IMR-90 (cell line): ENCODE data around the gene WNT11. TPM values are rescaled to one million over a fixed set of nuclear protein-coding genes. Genes with fewer than 3 reads are reported as not detected.

Experiments
- ATAC-seq: fragments of 200-7000 bp; cut with Tn5 transposase; 2 replicates; pipeline ENCODE4 v1.9.1; 2020; ENCODE audit warnings: low read depth, mild to moderate bottlenecking, moderate library complexity
- BruUV-seq: library from RNA; stranded (reverse); fragments of 400-500 nt; replicated peaks from 2 replicates; lab custom pipeline; 2021; lab: Mats Ljungman, UMichigan
- CTCF ChIA-PET: fragments of 300-600 bp; formaldehyde crosslinking; extraction: SDS; loops from one replicate; lab custom pipeline; 2021; ENCODE audit warnings: antibody characterized with exemption; lab: Yijun Ruan, JAX
- POLR2A ChIA-PET: fragments of 300-600 bp; sonication (Branson Sonifier 250); formaldehyde crosslinking; loops from one replicate; lab custom pipeline; 2022; ENCODE audit warnings: antibody characterized with exemption; ENCODE audit not compliant: unreplicated experiment; lab: Charles Lee
- DNase-seq: peaks from one replicate; pipeline ENCODE4 v3.0.0; 2013
- H2AFZ ChIP-seq: replicated peaks from 2 replicates; pipeline ENCODE3; 2013; ENCODE audit warnings: low read length, mild to moderate bottlenecking; ENCODE audit not compliant: poor library complexity
- H2AK5ac ChIP-seq: 2 replicates; pipeline ENCODE4 v1.6.1; 2013; ENCODE audit warnings: low read depth, low read length, inconsistent platforms
- H2AK9ac ChIP-seq: replicated peaks from 2 replicates; pipeline ENCODE3; 2013; ENCODE audit warnings: mild to moderate bottlenecking, low read depth, low read length, moderate library complexity; ENCODE audit not compliant: poor library complexity
- H2BK120ac ChIP-seq: 2 replicates; pipeline ENCODE4 v1.6.1; 2013; ENCODE audit warnings: low read depth, low read length, inconsistent platforms
- H2BK15ac ChIP-seq: 3 replicates; pipeline ENCODE4 v1.6.1; 2013; ENCODE audit warnings: low read depth, low read length, inconsistent platforms
- H2BK20ac ChIP-seq: 2 replicates; pipeline ENCODE4 v1.6.1; 2013; ENCODE audit warnings: low read depth, mild to moderate bottlenecking, inconsistent platforms, low read length, moderate library complexity
- H2BK5ac ChIP-seq: 2 replicates; pipeline ENCODE4 v1.6.1; 2013; ENCODE audit warnings: mild to moderate bottlenecking, low read depth, low read length, inconsistent platforms; ENCODE audit not compliant: poor library complexity, severe bottlenecking
- H3K14ac ChIP-seq: replicated peaks from 2 replicates; pipeline ENCODE4 v1.6.1; 2013; ENCODE audit warnings: low read depth, low read length, inconsistent platforms
- H3K18ac ChIP-seq: 2 replicates; pipeline ENCODE4 v1.6.1; 2013; ENCODE audit warnings: low read depth, low read length, control low read depth
- H3K23ac ChIP-seq: 2 replicates; pipeline ENCODE4 v1.6.1; 2013; ENCODE audit warnings: low read depth, low read length, inconsistent platforms
- H3K27ac ChIP-seq: 2 replicates; pipeline ENCODE4 v1.5.1; 2013; ENCODE audit warnings: mild to moderate bottlenecking, control low read depth, low read length; ENCODE audit not compliant: insufficient read depth
- H3K27me3 ChIP-seq: 2 replicates; pipeline ENCODE4 v1.6.1; 2013; ENCODE audit warnings: low read length; ENCODE audit not compliant: control insufficient read depth, insufficient read depth
- H3K36me3 ChIP-seq: 2 replicates; pipeline ENCODE4 v1.6.1; 2013; ENCODE audit warnings: low read length, mixed read lengths; ENCODE audit not compliant: control insufficient read depth, insufficient read depth
- H3K4ac ChIP-seq: 2 replicates; pipeline ENCODE4 v1.6.1; 2013; ENCODE audit warnings: low read depth, low read length, inconsistent platforms
- H3K4me1 ChIP-seq: 2 replicates; pipeline ENCODE4 v1.6.1; 2013; ENCODE audit warnings: low read length, mixed read lengths; ENCODE audit not compliant: control insufficient read depth, insufficient read depth
- H3K4me2 ChIP-seq: 2 replicates; pipeline ENCODE4 v1.6.1; 2013; ENCODE audit warnings: low read depth, mild to moderate bottlenecking, control low read depth, low read length, moderate library complexity
- H3K4me3 ChIP-seq: 2 replicates; pipeline ENCODE4 v1.5.1; 2013; ENCODE audit warnings: low read depth, mild to moderate bottlenecking, control low read depth, low read length, moderate library complexity; ENCODE audit not compliant: insufficient read depth
- H3K56ac ChIP-seq: 2 replicates; pipeline ENCODE4 v1.6.1; 2013; ENCODE audit warnings: low read length, inconsistent platforms; ENCODE audit not compliant: insufficient read depth; ENCODE audit errors: extremely low read depth
- H3K79me1 ChIP-seq, 2 experiments: 2 replicates each; pipeline ENCODE4 v1.6.1; 2013; ENCODE audit warnings: low read length in 2 of 2, inconsistent platforms in 1 of 2, low read depth in 1 of 2
- H3K9ac ChIP-seq: 2 replicates; pipeline ENCODE4 v1.6.1; 2013; ENCODE audit warnings: low read depth, low read length, control low read depth
- H3K9me1 ChIP-seq: 2 replicates; pipeline ENCODE4 v1.6.1; 2013; ENCODE audit warnings: low read length, inconsistent platforms; ENCODE audit not compliant: insufficient read depth
- H3K9me3 ChIP-seq: 2 replicates; pipeline ENCODE4 v1.6.1; 2013; ENCODE audit warnings: low read length; ENCODE audit not compliant: control insufficient read depth, insufficient read depth
- H4K20me1 ChIP-seq: 2 replicates; pipeline ENCODE4 v1.6.1; 2013; ENCODE audit warnings: low read length, inconsistent platforms; ENCODE audit not compliant: insufficient read depth
- H4K5ac ChIP-seq: 2 replicates; pipeline ENCODE4 v1.6.1; 2013; ENCODE audit warnings: mild to moderate bottlenecking, low read depth, low read length, control low read depth
- H4K8ac ChIP-seq, 2 experiments: 2 replicates each; pipeline ENCODE4 v1.6.1; 2013; ENCODE audit warnings: low read depth in 2 of 2, low read length in 2 of 2, control low read depth in 1 of 2, inconsistent platforms in 1 of 2
- H4K91ac ChIP-seq: 2 replicates; pipeline ENCODE4 v1.6.1; 2013; ENCODE audit warnings: low read depth, low read length, inconsistent platforms; ENCODE audit not compliant: insufficient read depth
- CHD1 ChIP-seq: IDR thresholded peaks from 2 replicates; pipeline ENCODE4 v1.6.1; 2012; ENCODE audit warnings: low read depth, low read length, improper control_type of control experiment
- FOS ChIP-seq: fragments of 150-350 bp; IDR thresholded peaks from 2 replicates; pipeline ENCODE4 v1.6.1; 2016; ENCODE audit warnings: low read depth, low read length
- MAZ ChIP-seq: IDR thresholded peaks from 2 replicates; pipeline ENCODE4 v1.6.1; 2012; ENCODE audit warnings: low read depth, mild to moderate bottlenecking, low read length, improper control_type of control experiment, moderate library complexity, borderline replicate concordance
- MXI1 ChIP-seq: IDR thresholded peaks from 2 replicates; pipeline ENCODE4 v1.6.1; 2012; ENCODE audit warnings: low read depth, mild to moderate bottlenecking, low read length, moderate library complexity, borderline replicate concordance
- POLR2A ChIP-seq: IDR thresholded peaks from 2 replicates; pipeline ENCODE4 v1.6.1; 2012; ENCODE audit warnings: mild to moderate bottlenecking, low read depth, low read length
- RAD21 ChIP-seq: IDR thresholded peaks from 2 replicates; pipeline ENCODE4 v1.6.1; 2012; ENCODE audit warnings: low read length, improper control_type of control experiment
- WGBS, 2 experiments: methylation state at CpG; one replicate each; pipeline versions ENCODE4 v1.1.5 to v1.1.7; 2013; ENCODE audit warnings: missing lambda C conversion rate in 2 of 2; ENCODE audit not compliant: insufficient read length in 1 of 2; ENCODE audit errors: extremely low coverage in 2 of 2; 5-methylcytosine and 5-hydroxymethylcytosine counted together
- dilution Hi-C: fragments of 300-500 bp; cut with HindIII; formaldehyde crosslinking; loops from one replicate; pipeline ENCODE4 v1.14.3; 2018; ENCODE audit warnings: low sequenced_read_pairs; ENCODE audit not compliant: unreplicated experiment
- in situ Hi-C: fragments of 300-500 bp; cut with MboI; formaldehyde crosslinking; loops from 3 replicates; pipeline ENCODE4 v1.14.3; 2019; ENCODE audit warnings: low sequenced_read_pairs, inconsistent platforms, mixed read lengths
- intact Hi-C: fragments of 100-400 bp; cut with micrococcal nuclease; formaldehyde crosslinking; loops from 2 replicates; pipeline ENCODE4 v1.10.0; 2022
- polyA plus RNA-seq, 3 experiments: library from polyadenylated mRNA; depleted of rRNA; stranded (reverse); fragments of >200 nt; gene quantifications; 2 replicates each; pipeline ENCODE4 v1.2.3, GENCODE V29; 2012; ENCODE audit warnings: low replicate concordance in 1 of 3
- total RNA-seq: library from RNA; depleted of rRNA; stranded (reverse); fragments of >200 nt; gene quantifications from 2 replicates; pipeline ENCODE4 v1.2.3, GENCODE V29; 2012

WNT11 gene
- total and polyA plus RNA-seq, 2 of the 4 experiments (the other 2 are of a cell fraction): 0.10 TPM; not detected in 1

- no peak for TF ChIP-seq POLR2A
- no peak for TF ChIP-seq CHD1
These were observed 6.1 kb upstream of the WNT11 start (continued) for GRCh38 chr11:76212086-76213035.

GRCh38 chr11:76210931-76211851, 4.9 kb upstream of the WNT11 start:
- Histone ChIP-seq H4K91ac (no peak overlapping the region), H3K56ac (no peak overlapping the region), H2BK15ac (no peak overlapping the region), H2BK120ac (no peak overlapping the region), H3K27ac (no peak overlapping the region), H3K36me3 (no peaks in the 10 kb centered on the region), H2AFZ (peak overlapping the region; percentile 74), H3K4me2 (peak overlapping the region; percentile 88), H3K4ac (no peak overlapping the region), H3K14ac (no peak overlapping the region), H4K20me1 (peaks cover 15% of the 10 kb centered on the region; the same call in 1 of the 2 replicates), H3K9ac (no peak overlapping the region), H3K23ac (peak overlapping the region; percentile 17; the same call in 1 of the 2 replicates), H4K5ac (no peak overlapping the region), H3K4me1 (peaks cover 3% of the 10 kb centered on the region), H2BK5ac (no peak overlapping the region), H3K18ac (no peak overlapping the region), H4K8ac (no peak overlapping the region), H2BK20ac (no peak overlapping the region), H3K79me1 (no peaks in the 10 kb centered on the region), H2AK5ac (no peak overlapping the region), H2AK9ac (peak overlapping the region; percentile 40), H3K4me3 (peak overlapping the region; percentile 34), H3K9me1 (no peaks in the 10 kb centered on the region), H3K27me3 (peaks cover 64% of the 10 kb centered on the region), H3K9me3 (no peaks in the 10 kb centered on the region)
- 12% methylated on average over 15 of the region's 35 CpGs; no CpG with 5 or more reads in 1 of the 2 experiments for WGBS, 2 experiments
- ChIA-PET CTCF (interaction anchor here (0.6 kb wide), 1 partner anchor 297 kb away, joined by 4 read pairs; no protein-coding TSS in a partner anchor), POLR2A (no interaction called here)
- ATAC-seq (no peak), DNase-seq (no peak)
- BruUV-seq: no TSS peak
- TF ChIP-seq MXI1: no peak
- no peak for TF ChIP-seq RAD21
- TF ChIP-seq POLR2A: no peak
- TF ChIP-seq FOS: no peak
- no peak for TF ChIP-seq MAZ
- dilution Hi-C loops (no loop called here), intact Hi-C loops (no loop called here), in situ Hi-C loops (loop anchor here (5.0 to 10.0 kb wide), 3 partner anchors 106 to 474 kb away; no protein-coding TSS in a partner anchor)
